Measurements from ENCODE around the gene ZNF493.

Gene ZNF493

DNA sequence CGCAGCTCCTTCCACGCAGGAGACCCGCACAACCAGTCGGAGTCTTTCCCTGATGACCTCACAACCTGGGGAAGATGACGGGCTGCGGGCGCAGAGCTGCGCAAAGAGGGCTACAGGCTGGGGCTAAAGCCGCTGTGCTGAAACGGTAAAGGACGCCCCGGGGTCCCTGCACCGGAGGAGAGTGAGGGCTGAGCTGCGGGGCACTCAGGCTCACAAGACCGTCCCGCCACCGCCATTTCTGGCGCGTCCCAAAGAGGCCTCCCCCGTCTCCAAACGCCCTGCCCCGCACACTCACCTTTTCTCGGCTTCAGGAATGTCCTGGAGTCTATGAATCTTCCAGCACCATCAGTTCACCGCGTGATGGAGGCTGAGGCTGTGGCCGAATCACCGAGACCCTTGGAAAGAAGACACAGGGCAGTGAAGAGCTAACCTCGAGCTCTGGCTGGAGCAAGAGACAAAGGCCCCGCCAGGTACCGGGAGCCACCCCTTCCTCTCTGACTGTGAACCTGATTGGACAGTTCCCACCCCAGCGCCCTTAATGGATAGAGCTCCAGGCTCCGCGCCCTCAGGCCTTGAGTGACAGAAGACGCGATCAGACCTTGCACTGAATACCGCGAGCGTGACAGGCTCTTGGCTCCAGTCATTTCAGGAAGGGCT, 66.6 kb downstream of the ZNF493 start:
- no peak for DNase-seq (ENCODE audit: low read depth)

DNA sequence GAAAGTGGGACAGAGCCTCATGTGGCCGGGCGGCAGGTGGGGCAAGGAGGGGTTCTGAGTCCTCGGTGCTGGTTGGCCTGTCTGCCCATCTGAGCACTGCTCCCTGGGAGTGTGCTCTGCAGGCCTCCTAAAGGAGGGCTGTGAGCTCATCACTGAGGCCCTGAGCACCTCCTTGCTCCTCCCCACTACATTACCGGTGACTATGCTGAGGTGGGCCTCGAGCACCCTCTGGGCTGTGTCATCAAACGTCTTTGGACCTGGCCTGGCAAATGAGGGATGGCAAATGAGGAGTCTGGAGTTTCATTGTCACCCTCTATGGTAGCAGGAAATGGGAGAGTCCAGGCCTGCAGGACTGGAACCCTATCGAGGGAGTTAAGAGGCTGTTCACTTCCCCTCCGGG, 69.7 kb downstream of the ZNF493 start:
- no peak for DNase-seq (ENCODE audit: low read depth)

DNA sequence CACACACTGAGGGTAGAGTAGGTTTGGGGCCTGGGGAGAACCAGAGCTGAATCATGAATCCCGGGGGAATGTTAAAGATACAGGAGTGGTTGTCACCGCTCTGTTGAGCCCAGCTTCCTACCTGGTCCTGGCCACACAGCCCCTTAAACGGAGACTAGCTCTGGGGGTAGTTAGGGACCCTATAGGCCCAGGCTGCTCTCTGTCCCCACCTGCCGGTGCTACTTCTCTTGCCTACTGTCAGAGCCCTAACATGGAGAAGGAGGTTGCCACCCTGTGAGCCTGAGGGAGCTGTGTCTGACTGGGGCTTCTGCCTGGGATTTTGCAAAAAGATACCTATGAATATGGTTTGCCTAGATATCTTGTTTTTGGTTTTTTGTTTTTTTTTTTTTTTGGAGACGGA, 71.9 kb downstream of the ZNF493 start:
- no peak for DNase-seq (ENCODE audit: low read depth)

DNA sequence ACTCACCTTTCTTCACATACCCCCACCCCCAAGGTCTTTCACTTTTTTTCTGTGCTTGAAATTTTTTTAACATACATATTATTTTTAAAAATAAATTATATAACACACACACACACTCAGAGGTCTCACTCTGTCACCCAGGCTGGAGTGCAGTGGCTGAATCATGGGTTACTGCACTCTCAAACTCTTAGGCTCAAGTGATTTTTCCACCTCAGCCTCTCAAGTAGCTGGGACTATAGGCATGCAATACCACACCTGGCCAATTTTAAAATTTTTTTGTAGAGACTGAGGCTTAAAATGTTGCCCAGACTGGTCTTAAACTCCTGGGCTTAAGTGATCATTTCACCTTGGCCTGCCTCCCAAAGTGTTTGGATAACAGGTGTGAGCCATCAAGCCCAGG, 75.6 kb downstream of the ZNF493 start:
- DNase-seq (ENCODE audit: low read depth): no peak

DNA sequence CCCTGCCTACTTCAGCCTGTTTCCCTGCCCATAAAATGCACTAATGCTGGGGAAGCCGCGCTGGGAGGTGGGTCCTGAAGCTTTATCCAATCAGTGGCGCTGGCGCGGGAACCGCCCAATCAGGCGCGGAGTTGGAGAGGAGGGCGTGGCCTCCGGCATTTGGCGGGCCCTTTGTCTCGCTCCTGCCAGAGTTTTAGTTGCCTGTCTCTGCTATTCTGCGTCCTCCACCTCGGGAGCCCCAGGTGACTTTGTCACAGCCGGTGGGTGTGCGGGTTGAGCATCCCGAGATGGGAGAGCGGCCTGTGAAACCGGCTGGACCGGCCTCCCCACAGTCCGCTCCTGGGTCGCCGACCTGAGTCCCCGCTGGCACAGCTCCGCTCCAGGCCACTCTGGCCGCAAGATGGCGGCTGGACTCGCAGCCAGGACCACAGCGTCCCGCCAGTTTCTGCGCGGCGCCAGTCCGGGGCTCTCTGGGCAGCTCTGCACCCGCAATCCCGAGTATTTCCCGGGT, 77.8 kb downstream of the ZNF493 start:
- DNase-seq (ENCODE audit: low read depth): peak; percentile 63

Data from stimulated activated CD8-positive, alpha-beta memory T cell treated with anti-CD3 and anti-CD28 coated beads, Interleukin-15, amount 100 ng/mL, for 24 hours (primary cell).